VCaP (cell line): Measurements from ENCODE around the gene PGM5.

Experiments
- H3K27ac ChIP-seq: fragments of 450-650 bp; 2 replicates; pipeline ENCODE4 v1.5.1; 2017
- CTCF ChIP-seq: fragments of 450-650 bp; conservative IDR thresholded peaks from 2 replicates; pipeline ENCODE4 v1.5.1; 2017; ENCODE audit warnings: mild to moderate bottlenecking, moderate library complexity

PGM5 gene

GRCh38 chr9:68513981-68514380, 157.6 kb downstream of the PGM5 start:
- H3K27ac ChIP-seq: no peak overlapping the region
- TF ChIP-seq CTCF: no peak

GRCh38 chr9:68515326-68516017, 159.1 kb downstream of the PGM5 start:
- H3K27ac ChIP-seq: peak overlapping the region; percentile 27
- TF ChIP-seq CTCF: no peak

- no peak for TF ChIP-seq CTCF
- H3K27ac ChIP-seq: no peak overlapping the region
These were observed 165.7 kb downstream of the PGM5 start for GRCh38 chr9:68522131-68522530.

- H3K27ac ChIP-seq: no peak overlapping the region
These were observed 166.5 kb downstream of the PGM5 start for GRCh38 chr9:68522954-68523353.

GRCh38 chr9:68523367-68523936, 167.0 kb downstream of the PGM5 start:
- no peak overlapping the region for H3K27ac ChIP-seq
- TF ChIP-seq CTCF: no peak

More at GRCh38 chr9:68522954-68523353, 166.5 kb downstream of the PGM5 start:
- no peak for TF ChIP-seq CTCF

GRCh38 chr9:68530618-68531017, 174.2 kb downstream of the PGM5 start:
- H3K27ac ChIP-seq: no peak overlapping the region
- TF ChIP-seq CTCF: no peak

- H3K27ac ChIP-seq: no peak overlapping the region
- no peak for TF ChIP-seq CTCF
These were observed 175.7 kb downstream of the PGM5 start for GRCh38 chr9:68532131-68532530.
